ENCODE data around the gene CKAP5. TPM values are rescaled to one million over a fixed set of nuclear protein-coding genes. Genes with fewer than 3 reads are reported as not detected.
"Not testable (repeated sequence)": the region's sequence is repeated elsewhere in the genome, so short reads cannot be mapped to it uniquely, and the experiment has no call there.

Gene CKAP5
- total and polyA plus RNA-seq, 2 donors (not counting 1 experiment from before 2014, with no cell fraction given), result 64.7 to 111 TPM

DNA sequence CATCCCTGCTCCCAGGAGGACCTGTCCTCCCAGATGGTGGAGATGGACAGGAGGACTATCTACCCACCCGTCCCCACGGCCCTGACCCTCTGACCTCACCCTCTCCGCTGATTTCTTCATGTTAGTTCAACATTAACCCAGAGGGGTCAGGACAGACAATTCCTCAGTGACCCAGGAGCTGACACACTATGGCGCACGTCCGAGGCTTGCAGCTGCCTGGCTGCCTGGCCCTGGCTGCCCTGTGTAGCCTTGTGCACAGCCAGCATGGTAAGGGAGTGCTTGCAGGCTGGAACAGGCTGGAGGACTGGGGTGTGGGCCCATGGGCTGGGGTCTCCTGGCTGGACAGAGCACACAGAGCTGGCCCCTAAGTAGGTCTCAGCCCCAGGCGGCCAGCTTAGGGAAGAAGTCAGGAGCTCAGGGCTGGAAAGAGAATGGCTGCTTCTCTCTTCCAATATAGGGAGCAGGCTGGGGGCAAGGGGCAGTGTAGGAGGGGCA is 127.0 kb downstream of the CKAP5 start, which contains the start of gene F2:
F2 (plus strand) TSS at position 166 of the 495 bp plus-strand sequence; CDS start at position 189, 23 bp downstream.
- no peak for DNase-seq (ENCODE audit: low read depth in 2 of 2)
- H3K4me3 ChIP-seq (replicated peaks in 1 of 4; ENCODE audit: control extremely low read depth in 1 of 4, insufficient read depth in 1 of 4, low read depth in 3 of 4, low read length in 4 of 4), result no peak within 1 kb of the TSS
- H4K20me1 ChIP-seq (ENCODE audit: control insufficient read depth, extremely low read depth, insufficient read depth, low read length), result no peaks in the 10 kb centered on the region
- H2AFZ ChIP-seq (ENCODE audit: low read length), result peak within 1 kb of the TSS; percentile 12
- H3K4me1 ChIP-seq (ENCODE audit: control insufficient read depth, extremely low read depth, insufficient read depth, low read length), result peaks cover 3% of the 10 kb centered on the region
- no peak within 1 kb of the TSS for H3K4me2 ChIP-seq (ENCODE audit: extremely low read depth, insufficient read depth, low read length)
- no peak within 1 kb of the TSS for H3K27ac ChIP-seq (ENCODE audit: insufficient read depth, low read length)
- H3K9me3 ChIP-seq (ENCODE audit: control insufficient read depth, insufficient read depth, low read depth, low read length), result no peaks in the 10 kb centered on the region
- TF ChIP-seq, protein P1, sequence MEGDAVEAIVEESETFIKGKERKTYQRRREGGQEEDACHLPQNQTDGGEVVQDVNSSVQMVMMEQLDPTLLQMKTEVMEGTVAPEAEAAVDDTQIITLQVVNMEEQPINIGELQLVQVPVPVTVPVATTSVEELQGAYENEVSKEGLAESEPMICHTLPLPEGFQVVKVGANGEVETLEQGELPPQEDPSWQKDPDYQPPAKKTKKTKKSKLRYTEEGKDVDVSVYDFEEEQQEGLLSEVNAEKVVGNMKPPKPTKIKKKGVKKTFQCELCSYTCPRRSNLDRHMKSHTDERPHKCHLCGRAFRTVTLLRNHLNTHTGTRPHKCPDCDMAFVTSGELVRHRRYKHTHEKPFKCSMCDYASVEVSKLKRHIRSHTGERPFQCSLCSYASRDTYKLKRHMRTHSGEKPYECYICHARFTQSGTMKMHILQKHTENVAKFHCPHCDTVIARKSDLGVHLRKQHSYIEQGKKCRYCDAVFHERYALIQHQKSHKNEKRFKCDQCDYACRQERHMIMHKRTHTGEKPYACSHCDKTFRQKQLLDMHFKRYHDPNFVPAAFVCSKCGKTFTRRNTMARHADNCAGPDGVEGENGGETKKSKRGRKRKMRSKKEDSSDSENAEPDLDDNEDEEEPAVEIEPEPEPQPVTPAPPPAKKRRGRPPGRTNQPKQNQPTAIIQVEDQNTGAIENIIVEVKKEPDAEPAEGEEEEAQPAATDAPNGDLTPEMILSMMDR (conservative IDR thresholded peaks at IDR 0.05 in 1 of 2, IDR thresholded peaks at IDR 0.05 in 1 of 2; ENCODE audit: low read depth in 1 of 2, low read length in 2 of 2), result no peak
- no peak for TF ChIP-seq EZH2 (IDR thresholded peaks at IDR 0.05; ENCODE audit: low read length, missing control alignments)
- H3K79me2 ChIP-seq (ENCODE audit: control insufficient read depth, insufficient read depth, low read length), result no peaks in the 10 kb centered on the region
- no peaks in the 10 kb centered on the region for H3K36me3 ChIP-seq (ENCODE audit: control insufficient read depth, insufficient read depth, low read length)
- no peaks in the 10 kb centered on the region for H3K27me3 ChIP-seq (ENCODE audit: control insufficient read depth, insufficient read depth, low read length)
- H3K9ac ChIP-seq (ENCODE audit: insufficient read depth, low read length), result no peak within 1 kb of the TSS

DNA sequence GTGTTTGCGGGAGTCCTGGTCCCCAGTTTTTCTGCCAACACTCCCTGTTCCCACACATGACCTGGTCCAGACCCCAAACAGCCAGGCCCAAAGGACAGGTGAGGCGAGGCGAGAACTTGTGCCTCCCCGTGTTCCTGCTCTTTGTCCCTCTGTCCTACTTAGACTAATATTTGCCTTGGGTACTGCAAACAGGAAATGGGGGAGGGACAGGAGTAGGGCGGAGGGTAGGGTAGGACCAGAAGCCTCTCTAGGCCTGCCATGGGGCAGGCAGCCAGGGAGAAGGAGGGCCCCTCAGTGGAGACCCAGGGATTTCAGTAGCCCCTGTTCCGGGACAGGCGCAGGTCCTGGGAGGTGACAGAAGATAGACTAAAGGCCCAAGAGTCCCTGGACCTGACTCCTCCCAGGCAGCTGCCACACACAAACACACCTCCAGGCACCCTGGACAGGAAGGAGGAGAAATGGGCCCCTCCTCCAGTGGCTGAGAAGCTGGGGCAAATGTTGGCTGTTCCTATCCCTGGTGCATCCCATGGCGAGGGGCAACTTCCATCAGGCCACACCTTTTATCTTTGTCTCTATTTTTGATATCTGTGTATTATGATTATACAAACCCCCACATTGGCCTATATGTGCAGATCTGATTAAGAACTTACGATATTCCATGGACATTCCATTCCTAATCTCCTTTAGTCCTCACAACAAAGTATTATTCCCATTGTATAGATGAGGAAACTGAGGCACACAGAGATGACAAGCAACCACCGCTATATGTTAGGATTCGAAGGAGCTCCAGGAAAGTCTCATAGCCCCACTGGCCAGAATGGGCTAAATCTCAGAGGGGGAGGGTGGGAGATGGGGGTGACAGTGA is 127.7 kb downstream of the CKAP5 start:
- H3K9ac ChIP-seq (ENCODE audit: insufficient read depth, low read length), result no peak overlapping the region
- H3K27me3 ChIP-seq (ENCODE audit: control insufficient read depth, insufficient read depth, low read length), result no peaks in the 10 kb centered on the region
- no peaks in the 10 kb centered on the region for H4K20me1 ChIP-seq (ENCODE audit: control insufficient read depth, extremely low read depth, insufficient read depth, low read length)
- peaks cover 6% of the 10 kb centered on the region for H3K4me1 ChIP-seq (ENCODE audit: control insufficient read depth, extremely low read depth, insufficient read depth, low read length)
- TF ChIP-seq, protein P1 (conservative IDR thresholded peaks at IDR 0.05 in 1 of 2, IDR thresholded peaks at IDR 0.05 in 1 of 2; ENCODE audit: low read depth in 1 of 2, low read length in 2 of 2), result no peak
- TF ChIP-seq EZH2 (IDR thresholded peaks at IDR 0.05; ENCODE audit: low read length, missing control alignments), result no peak
- H3K4me2 ChIP-seq (ENCODE audit: extremely low read depth, insufficient read depth, low read length), result no peak overlapping the region
- H3K27ac ChIP-seq (ENCODE audit: insufficient read depth, low read length), result no peak overlapping the region
- H3K4me3 ChIP-seq (replicated peaks in 1 of 4; ENCODE audit: control extremely low read depth in 1 of 4, insufficient read depth in 1 of 4, low read depth in 3 of 4, low read length in 4 of 4), result no peak overlapping the region
- H3K9me3 ChIP-seq (ENCODE audit: control insufficient read depth, insufficient read depth, low read depth, low read length), result no peaks in the 10 kb centered on the region
- DNase-seq (ENCODE audit: low read depth in 2 of 2), result peak in 1 of 2 donors; percentile 27
- H3K79me2 ChIP-seq (ENCODE audit: control insufficient read depth, insufficient read depth, low read length), result no peaks in the 10 kb centered on the region
- peak overlapping the region; percentile 12 for H2AFZ ChIP-seq (ENCODE audit: low read length)
- H3K36me3 ChIP-seq (ENCODE audit: control insufficient read depth, insufficient read depth, low read length), result no peaks in the 10 kb centered on the region

DNA sequence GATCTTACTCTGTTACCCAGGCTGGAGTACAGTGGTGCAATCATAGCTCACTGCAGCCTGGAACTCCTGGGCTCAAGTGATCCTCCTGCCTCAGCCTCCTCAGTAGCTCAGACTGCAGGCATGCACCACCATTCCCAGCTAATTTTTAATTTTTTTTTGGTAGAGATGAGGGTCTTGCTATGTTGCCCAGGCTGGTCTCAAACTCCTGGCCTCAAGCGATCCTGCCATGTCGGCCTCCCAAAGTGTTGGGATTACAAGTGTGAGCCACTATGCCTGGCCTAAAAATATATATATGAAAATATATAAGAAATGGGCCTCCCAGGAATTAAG is 128.3 kb downstream of the CKAP5 start:
- not testable (repeated sequence) for H3K9me3 ChIP-seq (ENCODE audit: control insufficient read depth, insufficient read depth, low read depth, low read length); H2AFZ ChIP-seq (ENCODE audit: low read length); H3K79me2 ChIP-seq (ENCODE audit: control insufficient read depth, insufficient read depth, low read length); H3K4me2 ChIP-seq (ENCODE audit: extremely low read depth, insufficient read depth, low read length); H3K9ac ChIP-seq (ENCODE audit: insufficient read depth, low read length); H4K20me1 ChIP-seq (ENCODE audit: control insufficient read depth, extremely low read depth, insufficient read depth, low read length); DNase-seq (ENCODE audit: low read depth in 2 of 2); H3K4me1 ChIP-seq (ENCODE audit: control insufficient read depth, extremely low read depth, insufficient read depth, low read length); H3K4me3 ChIP-seq (replicated peaks in 1 of 4; ENCODE audit: control extremely low read depth in 1 of 4, insufficient read depth in 1 of 4, low read depth in 3 of 4, low read length in 4 of 4); H3K27ac ChIP-seq (ENCODE audit: insufficient read depth, low read length); H3K36me3 ChIP-seq (ENCODE audit: control insufficient read depth, insufficient read depth, low read length); H3K27me3 ChIP-seq (ENCODE audit: control insufficient read depth, insufficient read depth, low read length)

Data from fibroblast of lung (primary cell).